Measurements from ENCODE around the gene FMC1.
"Not testable (repeated sequence)": the region's sequence is repeated elsewhere in the genome, so short reads cannot be mapped to it uniquely, and the experiment has no call there.

Gene FMC1, protein sequence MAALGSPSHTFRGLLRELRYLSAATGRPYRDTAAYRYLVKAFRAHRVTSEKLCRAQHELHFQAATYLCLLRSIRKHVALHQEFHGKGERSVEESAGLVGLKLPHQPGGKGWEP

GRCh38 chr7:139341058-139341775, at the start of gene FMC1:
Gene FMC1, plus strand, starts transcription at chr7:139341337. Its CDS starts 48 bp downstream, at chr7:139341385.
- peak; percentile 86 to 90 for DNase-seq

GRCh38 chr7:139292821-139293220, 48.3 kb upstream of the FMC1 start:
- DNase-seq = no peak

DNA sequence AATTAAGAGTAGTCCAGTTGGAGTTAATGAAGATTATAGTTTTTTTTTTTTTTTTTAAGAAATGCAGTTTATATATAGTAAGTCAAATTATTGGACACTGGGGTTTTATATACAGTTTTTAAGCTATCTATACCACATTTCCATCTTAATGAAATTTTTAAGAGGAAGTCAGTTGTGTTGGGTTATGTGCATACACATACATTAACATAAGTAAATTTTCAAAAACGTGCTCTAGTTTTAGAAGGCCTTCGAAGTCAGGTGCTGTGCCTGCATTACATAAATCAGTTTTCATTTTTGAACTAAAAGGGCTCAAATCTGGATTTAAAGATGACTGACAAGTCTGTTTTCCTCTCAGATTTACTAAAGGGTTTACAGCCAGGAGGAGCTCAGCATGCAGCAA, 47.6 kb upstream of the FMC1 start:
- no peak for DNase-seq

DNA sequence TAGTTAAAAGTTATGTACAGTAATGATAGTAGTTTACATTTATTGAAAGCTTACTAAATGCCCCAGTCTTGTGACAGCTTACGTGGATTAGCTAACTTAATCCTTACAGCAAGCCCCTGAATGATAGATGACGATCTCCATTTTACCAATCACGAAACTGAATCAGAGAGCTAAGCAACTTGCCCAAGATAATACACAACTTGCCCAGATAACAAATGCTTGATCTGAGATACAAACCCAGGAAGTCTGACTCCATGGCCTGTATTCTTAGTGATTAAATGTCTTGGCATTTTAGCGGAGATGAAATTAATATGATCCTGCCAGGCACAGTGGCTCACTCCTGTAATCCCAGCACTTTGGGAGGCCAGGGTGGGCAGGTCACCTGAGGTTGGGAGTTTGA, 46.9 kb upstream of the FMC1 start:
- DNase-seq = no peak

GRCh38 chr7:139294951-139295575, 46.1 kb upstream of the FMC1 start:
- DNase-seq = no peak

DNA sequence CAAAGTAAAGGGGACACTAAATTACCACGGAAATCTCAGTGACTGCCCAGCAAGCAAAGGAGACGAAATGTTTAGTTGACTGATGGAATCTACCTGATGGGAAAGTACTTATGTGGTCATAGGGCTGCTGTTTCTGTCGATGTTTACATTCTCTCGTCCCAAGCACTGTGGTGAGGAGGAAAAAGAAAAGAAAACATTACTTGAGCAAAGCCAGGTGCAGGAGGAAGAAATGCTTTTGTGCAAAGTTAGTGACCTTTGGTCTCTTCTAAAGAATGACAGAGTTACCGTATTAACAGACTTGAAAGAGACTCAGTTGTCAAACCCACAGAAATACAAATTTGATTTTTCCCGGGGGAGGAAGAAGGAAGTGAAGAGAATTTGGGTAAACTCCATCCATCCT, 43.3 kb upstream of the FMC1 start:
- no peak for DNase-seq

DNA sequence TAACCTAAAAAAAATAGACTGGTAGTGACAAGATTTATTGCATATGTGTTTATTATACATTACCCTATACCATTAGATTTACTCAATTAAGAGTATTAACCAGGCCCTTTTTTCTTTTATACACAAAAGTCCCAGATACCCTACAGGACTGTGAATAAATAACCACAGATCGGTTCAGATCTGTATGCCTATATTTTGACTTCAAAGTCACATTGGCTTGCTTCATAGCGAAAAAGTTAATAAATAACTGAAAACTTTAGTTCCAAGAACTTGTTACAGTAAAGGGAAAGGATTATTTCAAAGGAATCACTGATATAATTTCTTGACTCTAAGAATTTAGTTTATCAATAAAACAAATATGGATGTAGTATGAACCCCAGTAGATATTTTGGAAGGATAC, 41.8 kb upstream of the FMC1 start:
- no peak for DNase-seq

DNA sequence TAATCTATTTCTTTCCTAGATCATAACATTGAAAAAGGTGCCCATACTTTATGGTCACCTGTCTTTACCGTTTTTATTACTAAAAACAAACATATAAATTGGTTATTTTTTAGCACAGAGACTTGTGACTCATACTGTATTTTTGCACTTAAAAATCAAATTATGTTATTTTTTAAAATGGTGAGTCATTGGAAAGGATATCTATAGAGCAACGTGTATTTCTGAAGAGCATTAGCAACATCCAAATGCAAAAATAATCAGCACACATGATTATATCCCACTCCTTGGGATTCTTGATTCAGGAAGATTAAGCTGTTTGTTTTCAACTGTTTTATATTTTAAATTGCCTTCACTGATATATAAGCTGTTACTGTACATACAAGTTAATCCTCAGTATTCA, 40.7 kb upstream of the FMC1 start:
- no peak for DNase-seq

- DNase-seq = no peak
Measured at GRCh38 chr7:139304517-139304916, 36.6 kb upstream of the FMC1 start.

DNA sequence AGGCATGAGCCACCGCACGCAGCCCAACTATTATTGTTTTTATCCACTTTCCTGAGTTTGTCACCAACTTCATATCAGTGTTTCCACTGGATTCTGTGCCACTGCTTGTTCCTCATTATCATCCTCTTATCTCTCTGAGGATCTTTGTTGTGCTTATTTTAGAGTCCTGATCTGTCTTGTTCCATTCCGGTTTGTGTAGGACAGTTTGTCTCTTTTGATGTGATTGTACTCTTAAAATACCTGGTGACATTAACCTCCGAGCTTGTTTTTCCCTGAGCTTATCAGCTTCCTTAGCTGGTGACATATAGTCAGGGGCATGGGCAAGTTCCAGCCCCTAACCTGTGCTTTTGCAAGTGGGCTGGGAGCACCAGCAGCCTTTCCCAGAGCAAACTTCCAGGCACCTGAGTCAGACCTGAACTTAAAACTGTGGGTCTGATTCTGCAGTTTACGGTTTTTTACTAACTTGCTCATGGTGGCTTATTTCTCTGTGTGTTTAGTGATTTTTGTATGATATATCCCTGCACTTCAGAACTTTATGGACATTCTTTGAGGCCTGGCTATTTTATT, 23.1 kb upstream of the FMC1 start:
- no peak for DNase-seq

DNA sequence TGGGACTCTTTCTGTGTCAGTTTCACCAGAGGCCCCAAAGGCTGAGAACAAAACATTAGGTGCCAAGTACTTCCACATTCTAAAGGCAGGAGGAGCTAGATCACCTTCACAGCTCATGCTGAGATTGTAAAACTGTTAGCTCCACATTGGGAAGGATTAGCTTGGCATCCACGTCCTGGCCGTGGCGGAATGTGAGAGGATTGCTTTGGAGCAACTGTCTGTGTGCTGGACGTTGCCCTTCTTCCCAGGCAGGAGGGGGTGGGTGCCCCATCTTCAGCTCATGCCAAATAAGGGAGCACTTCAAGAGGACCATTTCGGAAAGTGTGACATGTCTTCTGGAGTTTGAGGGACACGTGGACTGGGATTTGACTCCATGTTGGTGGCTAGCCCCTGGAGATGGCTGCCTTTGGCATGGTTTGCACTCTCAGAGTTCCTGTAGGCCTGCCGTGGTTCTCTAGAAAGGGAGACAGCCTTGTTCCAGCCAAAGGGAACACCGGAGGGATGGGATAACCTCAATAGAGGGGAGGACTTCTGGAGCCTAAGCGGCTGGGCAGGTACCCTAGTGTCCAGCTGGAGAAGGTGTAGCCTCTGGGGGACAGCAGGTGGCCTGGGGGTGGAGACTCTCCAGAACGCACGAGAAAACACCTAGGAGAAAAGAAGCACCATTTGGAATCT, 19.9 kb upstream of the FMC1 start:
- no peak for DNase-seq

- DNase-seq = not testable (repeated sequence)
Measured at GRCh38 chr7:139324709-139325108, 16.4 kb upstream of the FMC1 start.

GRCh38 chr7:139328375-139328774, 12.8 kb upstream of the FMC1 start:
- DNase-seq = no peak

- no peak for DNase-seq
Measured at GRCh38 chr7:139329119-139329518, 12.0 kb upstream of the FMC1 start.

GRCh38 chr7:139330333-139331030, 10.7 kb upstream of the FMC1 start:
- no peak for DNase-seq

DNA sequence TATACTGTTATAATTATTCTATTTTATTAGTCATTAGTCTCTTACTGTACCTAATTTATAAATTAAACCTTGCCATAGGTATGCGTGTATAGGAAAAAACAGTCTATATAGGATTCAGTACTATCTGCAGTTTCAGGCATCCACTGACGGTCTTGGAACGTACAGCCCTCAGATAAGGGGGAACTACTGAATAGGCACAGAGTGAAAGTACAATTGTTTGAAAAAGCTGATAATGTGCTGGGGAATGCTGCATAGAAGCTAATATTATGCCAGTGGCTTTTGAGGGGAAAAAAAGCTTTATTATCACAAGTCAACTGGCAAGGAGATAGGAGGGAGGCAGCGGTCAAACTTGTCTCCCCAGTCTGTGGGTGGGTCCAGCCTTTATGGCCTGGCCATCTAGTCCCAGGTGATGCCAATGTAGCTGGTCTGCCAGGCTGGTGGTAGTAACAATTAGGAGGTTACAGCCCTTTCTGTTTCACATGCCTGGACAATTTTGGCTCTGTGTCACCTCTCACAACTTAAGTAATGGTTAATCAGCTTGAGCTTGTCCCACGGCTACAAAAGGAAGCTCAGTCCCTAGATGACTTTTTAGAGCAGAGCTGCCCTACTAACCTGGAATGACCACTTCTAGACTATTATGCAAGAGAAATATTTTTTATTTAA, 8.3 kb upstream of the FMC1 start:
- no peak for DNase-seq

DNA sequence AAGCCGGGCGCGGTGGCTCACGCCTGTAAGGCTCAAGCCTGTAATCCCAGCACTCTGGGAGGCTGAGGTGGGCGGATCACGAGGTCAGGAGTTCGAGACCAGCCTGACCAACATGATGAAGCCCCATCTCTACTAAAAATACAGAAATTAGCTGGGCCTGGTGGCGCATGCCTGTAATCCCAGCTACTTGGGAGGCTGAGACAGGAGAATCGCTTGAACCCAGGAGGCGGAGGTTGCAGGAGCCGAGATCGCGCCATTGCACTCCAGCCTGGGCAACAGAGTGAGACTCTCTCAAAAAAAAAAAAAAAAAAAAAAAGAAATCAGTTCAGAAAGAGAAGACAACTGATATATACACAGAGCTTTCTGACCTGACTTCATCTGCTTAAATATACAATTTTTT, 7.7 kb upstream of the FMC1 start:
- DNase-seq = not testable (repeated sequence)

DNA sequence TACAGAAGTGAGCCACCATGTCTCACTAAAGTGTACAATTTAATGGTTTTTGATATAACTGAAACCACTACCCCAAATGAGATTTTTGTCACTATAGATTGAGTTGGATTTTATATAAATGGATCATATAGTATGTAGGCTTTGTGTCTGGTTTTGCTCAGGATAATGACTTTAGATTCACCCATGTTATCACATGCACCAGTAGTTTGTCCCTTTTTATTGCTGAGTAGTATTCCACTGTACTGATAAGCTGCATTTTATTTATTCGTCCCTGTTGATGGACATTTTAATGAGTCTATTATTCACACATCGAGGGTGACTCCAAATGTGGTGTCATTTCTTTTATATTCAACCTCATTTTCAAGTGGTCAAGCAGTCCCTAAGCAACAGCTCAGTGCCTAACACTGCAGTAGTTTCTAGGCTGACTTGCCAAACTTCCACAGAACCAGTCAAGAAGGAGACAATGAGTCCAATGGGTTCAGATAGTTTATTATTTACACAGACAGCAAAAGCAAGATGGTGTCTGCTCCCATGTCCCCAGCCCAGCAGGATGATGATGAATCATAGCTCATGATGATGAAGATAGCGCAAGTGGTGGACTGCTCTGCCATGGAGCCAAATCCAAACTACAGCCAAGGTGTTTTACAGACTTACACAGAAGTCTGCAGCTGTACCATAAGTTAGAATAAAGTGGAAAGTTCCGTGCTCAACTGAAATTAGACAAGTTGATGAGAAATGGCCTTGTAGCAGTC, 6.6 kb upstream of the FMC1 start:
- no peak for DNase-seq

GRCh38 chr7:139339025-139339424, 2.1 kb upstream of the FMC1 start:
- DNase-seq = no peak

- no peak for DNase-seq
Measured at GRCh38 chr7:139339698-139340036, 1.5 kb upstream of the FMC1 start.

DNA sequence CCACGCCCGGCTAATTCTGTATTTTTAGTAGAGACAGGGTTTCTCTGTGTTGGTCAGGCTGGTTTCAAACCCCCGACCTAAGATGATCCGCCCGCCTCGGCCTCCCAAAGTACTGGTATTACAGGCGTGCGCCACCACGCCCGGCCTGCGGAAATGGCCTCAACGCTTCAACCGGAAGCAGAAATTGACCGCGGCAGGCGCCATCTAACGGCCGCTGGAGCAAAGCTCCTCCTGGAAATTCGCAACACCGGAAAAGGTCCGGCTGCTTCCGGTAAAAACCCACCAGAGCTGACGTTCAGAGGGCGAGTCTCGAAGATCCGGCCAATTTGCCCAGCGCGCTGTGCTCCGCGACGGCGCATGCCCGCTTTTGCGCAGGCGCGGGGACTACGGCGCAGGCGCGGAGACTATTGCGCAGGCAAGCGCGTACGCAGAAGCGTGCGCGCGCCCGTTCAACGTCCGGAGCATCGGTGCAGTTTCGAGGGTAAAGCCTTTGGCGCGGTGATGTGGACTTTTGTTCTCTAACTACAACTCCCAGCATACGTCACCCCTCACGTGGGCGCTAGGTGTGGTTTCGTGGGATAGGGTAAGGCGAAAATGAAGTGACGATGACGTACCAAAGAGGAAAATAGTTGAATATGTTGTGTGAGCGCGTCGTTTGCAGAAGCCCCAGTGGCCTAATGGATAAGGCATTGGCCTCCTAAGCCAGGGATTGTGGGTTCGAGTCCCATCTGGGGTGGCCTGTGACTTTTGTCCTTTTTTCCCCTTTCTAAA, 915 bp upstream of the FMC1 start:
- DNase-seq = peak; percentile 97 to 99
